Mammary epithelial cell (primary cell): ENCODE data around the gene PCBP3.

ENCODE experiments used
- EZH2 ChIP-seq: IDR thresholded peaks from 2 replicates; pipeline ENCODE4 v1.6.1; 2012; ENCODE audit warnings: low read length, inconsistent platforms, borderline replicate concordance
- TF ChIP-seq, protein P1 (sequence below), 2 donors: IDR thresholded peaks in 1 of 2; conservative IDR thresholded peaks in 1 of 2; 2 replicates each; pipeline ENCODE4 v1.5.1; 2011 to 2012; ENCODE audit warnings: inconsistent platforms in 2 of 2, low read length in 2 of 2, mild to moderate bottlenecking in 2 of 2, control low read depth in 1 of 2, low read depth in 1 of 2; ENCODE audit not compliant: insufficient read depth in 1 of 2; ENCODE audit errors: extremely low read depth in 1 of 2

DNA sequence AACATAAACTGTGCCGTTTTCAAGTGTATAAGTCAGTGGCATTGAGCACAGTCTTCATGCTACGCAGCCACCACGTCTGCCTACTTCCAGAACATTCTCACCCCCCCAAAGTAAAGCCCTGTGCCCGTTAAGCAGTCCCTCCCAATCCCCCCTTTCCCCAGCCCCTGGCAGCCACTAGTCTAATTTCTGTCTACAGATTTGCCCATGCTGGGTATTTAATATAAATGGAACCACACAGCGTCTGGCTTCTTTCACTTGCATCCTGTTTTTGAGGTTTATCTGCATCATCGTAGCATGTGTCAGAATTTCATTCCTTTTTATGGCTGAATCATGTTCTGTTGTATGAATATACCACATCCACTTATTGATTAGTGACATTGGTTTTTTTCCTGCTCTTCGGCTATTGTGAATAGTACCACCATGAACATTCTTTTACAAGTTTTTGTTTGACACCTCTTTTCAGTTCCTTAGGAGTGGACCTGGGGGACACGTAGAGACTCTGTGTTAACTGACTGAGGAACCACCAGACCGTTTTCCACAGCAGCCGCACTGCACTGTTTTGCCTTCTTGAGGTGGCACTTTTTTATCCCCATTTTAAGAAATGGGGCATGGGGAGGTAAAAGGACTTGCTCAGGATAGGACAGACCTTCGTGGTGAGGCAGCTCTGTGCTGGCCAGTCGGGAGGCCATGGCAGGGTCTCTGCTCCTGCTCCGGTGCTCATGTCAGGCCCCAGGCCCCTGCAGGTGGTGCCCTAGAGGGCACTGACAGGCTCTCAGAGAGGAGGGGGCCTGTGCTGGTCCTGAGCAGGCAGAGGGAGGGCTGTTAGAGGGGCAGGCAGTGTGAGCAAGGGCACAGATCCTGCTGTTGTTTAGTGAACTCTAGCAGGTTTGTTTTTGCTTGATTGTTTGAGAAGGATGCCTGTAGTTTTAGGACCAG lies 123.8 kb downstream of the PCBP3 start:
- TF ChIP-seq, protein P1, sequence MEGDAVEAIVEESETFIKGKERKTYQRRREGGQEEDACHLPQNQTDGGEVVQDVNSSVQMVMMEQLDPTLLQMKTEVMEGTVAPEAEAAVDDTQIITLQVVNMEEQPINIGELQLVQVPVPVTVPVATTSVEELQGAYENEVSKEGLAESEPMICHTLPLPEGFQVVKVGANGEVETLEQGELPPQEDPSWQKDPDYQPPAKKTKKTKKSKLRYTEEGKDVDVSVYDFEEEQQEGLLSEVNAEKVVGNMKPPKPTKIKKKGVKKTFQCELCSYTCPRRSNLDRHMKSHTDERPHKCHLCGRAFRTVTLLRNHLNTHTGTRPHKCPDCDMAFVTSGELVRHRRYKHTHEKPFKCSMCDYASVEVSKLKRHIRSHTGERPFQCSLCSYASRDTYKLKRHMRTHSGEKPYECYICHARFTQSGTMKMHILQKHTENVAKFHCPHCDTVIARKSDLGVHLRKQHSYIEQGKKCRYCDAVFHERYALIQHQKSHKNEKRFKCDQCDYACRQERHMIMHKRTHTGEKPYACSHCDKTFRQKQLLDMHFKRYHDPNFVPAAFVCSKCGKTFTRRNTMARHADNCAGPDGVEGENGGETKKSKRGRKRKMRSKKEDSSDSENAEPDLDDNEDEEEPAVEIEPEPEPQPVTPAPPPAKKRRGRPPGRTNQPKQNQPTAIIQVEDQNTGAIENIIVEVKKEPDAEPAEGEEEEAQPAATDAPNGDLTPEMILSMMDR (conservative IDR thresholded peaks at IDR 0.05 in 1 of 2, IDR thresholded peaks at IDR 0.05 in 1 of 2; ENCODE audit: extremely low read depth in 1 of 2, insufficient read depth in 1 of 2, low read depth in 1 of 2, low read length in 2 of 2): no peak
- no peak for TF ChIP-seq EZH2
